ENCODE results near the gene ITGA4. TPM values are rescaled to one million over a fixed set of nuclear protein-coding genes. Genes with fewer than 3 reads are reported as not detected.

ITGA4 gene
- total and polyA plus RNA-seq, 9 donors = 1.0 to 7.2 (median 2.1) TPM

- intact Hi-C loops (cut with DNase I) = loop anchor here in 1 of 4 donors (10.0 kb wide), 1 partner anchor 352 kb away; no protein-coding TSS in a partner anchor
- Histone ChIP-seq H3K27me3 (no peaks in the 10 kb centered on the region), H3K4me3 (peak overlapping the region; percentile 36), H3K27ac (no peak overlapping the region), H3K9me3 (no peaks in the 10 kb centered on the region), H3K4me1 (ENCODE audit: insufficient read depth) (peaks cover 4% of the 10 kb centered on the region), H3K36me3 (no peaks in the 10 kb centered on the region)
- TF ChIP-seq EP300 (IDR thresholded peaks at IDR 0.05) = no peak
- no peak for TF ChIP-seq CTCF (IDR thresholded peaks at IDR 0.05)
- TF ChIP-seq POLR2A (IDR thresholded peaks at IDR 0.05) = no peak
- 6 to 14% (median 8%) methylated on average over 17 of the region's 17 CpGs for WGBS, 3 donors
- DNase-seq = peak in 1 of 5 donors; percentile 14
Measured at GRCh38 chr2:181456660-181457120, 496 bp upstream of the ITGA4 start.

GRCh38 chr2:181457741-181458425 is 697 bp downstream of the ITGA4 start:
- TF ChIP-seq CTCF (IDR thresholded peaks at IDR 0.05) = no peak
- no peak for TF ChIP-seq POLR2A (IDR thresholded peaks at IDR 0.05)
- no peak for TF ChIP-seq EP300 (IDR thresholded peaks at IDR 0.05)
- no peaks in the 10 kb centered on the region for H3K36me3 ChIP-seq
- H3K9me3 ChIP-seq = no peaks in the 10 kb centered on the region
- H3K4me3 ChIP-seq = peak overlapping the region; percentile 36
- 6% methylated on average over 34 to 45 of the region's 45 CpGs for WGBS, 3 donors
- H3K27ac ChIP-seq = no peak overlapping the region
- intact Hi-C loops (cut with DNase I) = loop anchor here in 1 of 4 donors (10.0 kb wide), 1 partner anchor 353 kb away; no protein-coding TSS in a partner anchor
- peaks cover 4% of the 10 kb centered on the region for H3K4me1 ChIP-seq (ENCODE audit: insufficient read depth)
- H3K27me3 ChIP-seq = no peaks in the 10 kb centered on the region
- peak in 3 of 5 donors; percentile 12 to 34 (median 13) for DNase-seq

- H3K4me1 ChIP-seq (ENCODE audit: insufficient read depth) = peaks cover 4% of the 10 kb centered on the region
- TF ChIP-seq POLR2A (IDR thresholded peaks at IDR 0.05) (no peak), CTCF (IDR thresholded peaks at IDR 0.05) (no peak), EP300 (IDR thresholded peaks at IDR 0.05) (no peak)
- H3K4me3 ChIP-seq = no peak overlapping the region
- WGBS, 3 donors = 82 to 88% (median 85%) methylated on average over 2 of the region's 2 CpGs
- H3K9me3 ChIP-seq = no peaks in the 10 kb centered on the region
- DNase-seq = no peak
- intact Hi-C loops (cut with DNase I) = loop anchor here in 1 of 4 donors (10.0 kb wide), 1 partner anchor 354 kb away; no protein-coding TSS in a partner anchor
- H3K27ac ChIP-seq = no peak overlapping the region
- H3K36me3 ChIP-seq = no peaks in the 10 kb centered on the region
- H3K27me3 ChIP-seq = no peaks in the 10 kb centered on the region
Measured at GRCh38 chr2:181458871-181459270, 1.7 kb downstream of the ITGA4 start.

GRCh38 chr2:181459621-181460021 is 2.4 kb downstream of the ITGA4 start:
- DNase-seq = no peak
- intact Hi-C loops (cut with DNase I) = loop anchor here in 2 of 4 donors (10.0 kb wide), 2 partner anchors 355 to 375 kb away; no protein-coding TSS in a partner anchor
- Histone ChIP-seq H3K9me3 (no peaks in the 10 kb centered on the region), H3K27me3 (no peaks in the 10 kb centered on the region), H3K27ac (no peak overlapping the region), H3K4me1 (ENCODE audit: insufficient read depth) (peaks cover 4% of the 10 kb centered on the region), H3K36me3 (no peaks in the 10 kb centered on the region), H3K4me3 (no peak overlapping the region)
- TF ChIP-seq CTCF (IDR thresholded peaks at IDR 0.05) (no peak), EP300 (IDR thresholded peaks at IDR 0.05) (no peak), POLR2A (IDR thresholded peaks at IDR 0.05) (no peak)
- 26 to 36% (median 35%) methylated on average over 1 of the region's 1 CpG for WGBS, 3 donors

Measured in ovary (tissue), 9 donors.